Central memory CD8-positive, alpha-beta T cell (primary cell): Measurements from ENCODE around the gene MADCAM1.

Experiments
- ATAC-seq: fragments of 150-1000 bp; cut with Tn5 transposase; replicated peaks from 2 replicates; pipeline ENCODE4 v1.10.0; 2022; ENCODE audit warnings: mild to moderate bottlenecking, moderate FRiP score, moderate number of reproducible peaks; ENCODE audit not compliant: poor library complexity, severe bottlenecking; ENCODE audit errors: extremely low read depth
- DNase-seq, 2 donors: peaks; one replicate each; pipeline ENCODE4 v3.0.0; 2021; ENCODE audit warnings: low spot score in 2 of 2
- H3K27ac Mint-ChIP-seq: one replicate; pipeline ENCODE4 v1.8.0; 2022; ENCODE audit warnings: low read depth, mild to moderate bottlenecking, moderate library complexity, mixed read lengths
- H3K27me3 Mint-ChIP-seq: one replicate; pipeline ENCODE4 v1.8.0; 2022; ENCODE audit warnings: mixed read lengths
- H3K36me3 Mint-ChIP-seq: one replicate; pipeline ENCODE4 v1.8.0; 2022; ENCODE audit warnings: mild to moderate bottlenecking, moderate library complexity, mixed read lengths; ENCODE audit not compliant: insufficient read depth
- H3K4me1 Mint-ChIP-seq: one replicate; pipeline ENCODE4 v1.8.0; 2022; ENCODE audit warnings: mixed read lengths
- H3K4me3 Mint-ChIP-seq: one replicate; pipeline ENCODE4 v1.8.0; 2022; ENCODE audit warnings: mild to moderate bottlenecking, moderate library complexity, mixed read lengths
- H3K9me3 Mint-ChIP-seq: one replicate; pipeline ENCODE4 v1.8.0; 2022; ENCODE audit warnings: mixed read lengths

MADCAM1 gene

GRCh38 chr19:510606-511100, 14.4 kb downstream of the MADCAM1 start:
- ATAC-seq (peak; percentile 44), DNase-seq (peak; percentile 91 to 93)
- peak overlapping the region; percentile 97 for H3K27ac Mint-ChIP-seq
- H3K4me1 Mint-ChIP-seq: peaks cover 44% of the 10 kb centered on the region
- no peaks in the 10 kb centered on the region for H3K9me3 Mint-ChIP-seq
- peak overlapping the region; percentile 80 for H3K4me3 Mint-ChIP-seq
- no peaks in the 10 kb centered on the region for H3K27me3 Mint-ChIP-seq
- peaks cover 26% of the 10 kb centered on the region for H3K36me3 Mint-ChIP-seq

- peaks cover 26% of the 10 kb centered on the region for H3K36me3 Mint-ChIP-seq
- no peaks in the 10 kb centered on the region for H3K27me3 Mint-ChIP-seq
- ATAC-seq (peak; percentile 66), DNase-seq (peak; percentile 79 to 94)
- peak overlapping the region; percentile 97 for H3K27ac Mint-ChIP-seq
- peak overlapping the region; percentile 80 for H3K4me3 Mint-ChIP-seq
- peaks cover 41% of the 10 kb centered on the region for H3K4me1 Mint-ChIP-seq
- H3K9me3 Mint-ChIP-seq: no peaks in the 10 kb centered on the region
Measured at GRCh38 chr19:511101-511851, 15.0 kb downstream of the MADCAM1 start.

GRCh38 chr19:512547-513365, 16.5 kb downstream of the MADCAM1 start:
- Mint-ChIP-seq H3K4me1 (peaks cover 44% of the 10 kb centered on the region), H3K27ac (peak overlapping the region; percentile 97), H3K36me3 (peaks cover 21% of the 10 kb centered on the region), H3K9me3 (no peaks in the 10 kb centered on the region), H3K4me3 (peak overlapping the region; percentile 80), H3K27me3 (no peaks in the 10 kb centered on the region)
- DNase-seq (no peak), ATAC-seq (no peak)

GRCh38 chr19:513368-514165, 17.3 kb downstream of the MADCAM1 start:
- Mint-ChIP-seq H3K4me3 (peak overlapping the region; percentile 59), H3K27me3 (no peaks in the 10 kb centered on the region), H3K27ac (peak overlapping the region; percentile 83), H3K9me3 (no peaks in the 10 kb centered on the region), H3K36me3 (peaks cover 18% of the 10 kb centered on the region), H3K4me1 (peaks cover 36% of the 10 kb centered on the region)
- DNase-seq (no peak), ATAC-seq (no peak)

- Mint-ChIP-seq H3K27ac (peak overlapping the region; percentile 83), H3K27me3 (no peaks in the 10 kb centered on the region), H3K4me3 (peak overlapping the region; percentile 59), H3K4me1 (peaks cover 30% of the 10 kb centered on the region), H3K9me3 (no peaks in the 10 kb centered on the region), H3K36me3 (peaks cover 18% of the 10 kb centered on the region)
- no peak for DNase-seq
- no peak for ATAC-seq
Measured at GRCh38 chr19:514166-514663, 17.9 kb downstream of the MADCAM1 start.

GRCh38 chr19:517721-518597, 21.7 kb downstream of the MADCAM1 start:
- Mint-ChIP-seq H3K4me1 (peaks cover 18% of the 10 kb centered on the region), H3K36me3 (peaks cover 2% of the 10 kb centered on the region), H3K9me3 (no peaks in the 10 kb centered on the region), H3K27ac (peak overlapping the region; percentile 49), H3K27me3 (no peaks in the 10 kb centered on the region), H3K4me3 (no peak overlapping the region)
- DNase-seq: no peak
- no peak for ATAC-seq

- Mint-ChIP-seq H3K9me3 (no peaks in the 10 kb centered on the region), H3K4me3 (no peak overlapping the region), H3K27ac (peak overlapping the region; percentile 49), H3K27me3 (no peaks in the 10 kb centered on the region), H3K4me1 (peaks cover 18% of the 10 kb centered on the region), H3K36me3 (peaks cover 2% of the 10 kb centered on the region)
- DNase-seq (peak in 1 of 2 donors; percentile 41), ATAC-seq (peak; percentile 85)
Measured at GRCh38 chr19:518598-519231, 22.4 kb downstream of the MADCAM1 start.

GRCh38 chr19:519449-519865, 23.2 kb downstream of the MADCAM1 start:
- no peak for DNase-seq
- Mint-ChIP-seq H3K36me3 (peaks cover 2% of the 10 kb centered on the region), H3K27ac (no peak overlapping the region), H3K27me3 (no peaks in the 10 kb centered on the region), H3K9me3 (no peaks in the 10 kb centered on the region), H3K4me3 (no peak overlapping the region), H3K4me1 (peaks cover 12% of the 10 kb centered on the region)
- no peak for ATAC-seq

GRCh38 chr19:522726-523125, 26.4 kb downstream of the MADCAM1 start:
- ATAC-seq: no peak
- Mint-ChIP-seq H3K36me3 (peaks cover 5% of the 10 kb centered on the region), H3K4me3 (no peak overlapping the region), H3K27ac (no peak overlapping the region), H3K4me1 (peaks cover 6% of the 10 kb centered on the region), H3K27me3 (no peaks in the 10 kb centered on the region), H3K9me3 (no peaks in the 10 kb centered on the region)
- no peak for DNase-seq

- H3K9me3 Mint-ChIP-seq: no peaks in the 10 kb centered on the region
- H3K27ac Mint-ChIP-seq: no peak overlapping the region
- no peak for ATAC-seq
Measured at GRCh38 chr19:524062-524674, 27.9 kb downstream of the MADCAM1 start.

GRCh38 chr19:525029-525428, 28.7 kb downstream of the MADCAM1 start:
- H3K4me1 Mint-ChIP-seq: peaks cover 6% of the 10 kb centered on the region
- H3K27me3 Mint-ChIP-seq: no peaks in the 10 kb centered on the region
- no peaks in the 10 kb centered on the region for H3K9me3 Mint-ChIP-seq
- no peak for ATAC-seq
- no peak overlapping the region for H3K27ac Mint-ChIP-seq
- H3K4me3 Mint-ChIP-seq: no peak overlapping the region
- DNase-seq: no peak
- peaks cover 5% of the 10 kb centered on the region for H3K36me3 Mint-ChIP-seq

More at GRCh38 chr19:524062-524674, 27.9 kb downstream of the MADCAM1 start:
- Mint-ChIP-seq H3K4me1 (peaks cover 6% of the 10 kb centered on the region), H3K4me3 (no peak overlapping the region), H3K36me3 (peaks cover 5% of the 10 kb centered on the region), H3K27me3 (no peaks in the 10 kb centered on the region)
- no peak for DNase-seq
